HCT116 (cell line): Measurements from ENCODE around the gene TUBB6. TPM values are rescaled to one million over a fixed set of nuclear protein-coding genes. Genes with fewer than 3 reads are reported as not detected.

ENCODE experiments used
- ATAC-seq: fragments of 200-7000 bp; cut with Tn5 transposase; 2 replicates; pipeline ENCODE4 v1.9.1; 2020; ENCODE audit warnings: mild to moderate bottlenecking, moderate library complexity
- BruUV-seq: library from RNA; stranded (reverse); fragments of 400-500 nt; replicated peaks from 2 replicates; lab custom pipeline; 2021; lab: Mats Ljungman, UMichigan
- CTCF ChIA-PET: fragments of 300-600 bp; sonication (Branson Sonifier 250); formaldehyde crosslinking; loops from one replicate; lab custom pipeline; 2021; ENCODE audit warnings: antibody characterized with exemption; lab: Charles Lee
- POLR2A ChIA-PET: fragments of 300-600, 350-600 bp; sonication (Branson Sonifier 250); formaldehyde crosslinking; loops from one replicate; lab custom pipeline; 2021; ENCODE audit warnings: antibody characterized with exemption; lab: Charles Lee
- RAD21 ChIA-PET, 2 experiments: fragments of 300-600 bp; sonication (Branson Sonifier 250); formaldehyde crosslinking; loops; one replicate each; lab custom pipeline; 2023; ENCODE audit warnings: low total read pairs in 2 of 2; ENCODE audit not compliant: uncharacterized antibody in 2 of 2, unreplicated experiment in 2 of 2, low non-redundant PET in 1 of 2; lab: Charles Lee
- DNase-seq: peaks from one replicate; pipeline ENCODE4 v3.0.0-alpha.2; 2010; ENCODE audit warnings: low read depth, low spot score
- H2AFZ ChIP-seq: fragments of 200-600 bp; shearing (Covaris generic), sonication (generic); 2 replicates; pipeline ENCODE4 v1.6.1; 2017; ENCODE audit warnings: low read depth, mixed run types, mixed read lengths, antibody characterized with exemption, low read length; ENCODE audit not compliant: poor library complexity, severe bottlenecking
- H3K27ac ChIP-seq: 2 replicates; pipeline ENCODE4 v1.5.1; 2012; ENCODE audit warnings: low read depth, low read length
- H3K27me3 ChIP-seq: fragments of 200-600 bp; sonication (generic); 2 replicates; pipeline ENCODE4 v1.6.1; 2016; ENCODE audit warnings: mixed run types, low read length, mixed read lengths; ENCODE audit not compliant: insufficient read depth
- H3K36me3 ChIP-seq, 2 experiments: fragments of 200-500 bp in 1 of 2; fragments of 200-600 bp in 1 of 2; sonication (Bioruptor generic) in 1 of 2; sonication (generic) in 1 of 2; 2 replicates each; pipeline versions ENCODE4 v1.5.1 to v1.6.1; 2014 to 2016; ENCODE audit warnings: low read length in 2 of 2, inconsistent platforms in 1 of 2, mixed read lengths in 1 of 2, mixed run types in 1 of 2; ENCODE audit not compliant: insufficient read depth in 2 of 2, control insufficient read depth in 1 of 2
- H3K4me1 ChIP-seq, 2 experiments: fragments of 200-600 bp in 1 of 2; sonication (generic) in 1 of 2; 2 replicates each; pipeline versions ENCODE4 v1.5.1 to v1.6.1; 2012 to 2017; ENCODE audit warnings: low read length in 2 of 2, inconsistent platforms in 1 of 2, mild to moderate bottlenecking in 1 of 2, mixed read lengths in 1 of 2, mixed run types in 1 of 2, moderate library complexity in 1 of 2; ENCODE audit not compliant: insufficient read depth in 2 of 2, control insufficient read depth in 1 of 2
- H3K4me2 ChIP-seq: fragments of 200-600 bp; sonication (generic); 2 replicates; pipeline ENCODE4 v1.6.1; 2017; ENCODE audit warnings: mixed run types, low read length, mixed read lengths
- H3K4me3 ChIP-seq, 2 experiments: fragments of 200-600 bp in 1 of 2; sonication (generic) in 1 of 2; replicated peaks in 1 of 2; 2 replicates each; pipeline ENCODE4 v1.5.1; 2011 to 2016; ENCODE audit warnings: low read length in 2 of 2, control low read depth in 1 of 2, low read depth in 1 of 2, mild to moderate bottlenecking in 1 of 2, mixed read lengths in 1 of 2, mixed run types in 1 of 2
- H3K79me2 ChIP-seq: fragments of 200-600 bp; sonication (generic); 2 replicates; pipeline ENCODE4 v1.6.1; 2017; ENCODE audit warnings: mild to moderate bottlenecking, mixed run types, low read length, moderate library complexity, mixed read lengths; ENCODE audit not compliant: insufficient read depth
- H3K9ac ChIP-seq: fragments of 200-600 bp; sonication (generic); 2 replicates; pipeline ENCODE4 v1.6.1; 2016; ENCODE audit warnings: low read length, mixed read lengths
- H3K9me2 ChIP-seq: fragments of 200-600 bp; sonication (generic), shearing (Covaris generic); 2 replicates; pipeline ENCODE4 v1.6.1; 2017; ENCODE audit warnings: mixed run types, mild to moderate bottlenecking, moderate library complexity; ENCODE audit not compliant: insufficient read depth
- H3K9me3 ChIP-seq, 2 experiments: fragments of 200-500 bp in 1 of 2; fragments of 200-600 bp in 1 of 2; sonication (Bioruptor generic) in 1 of 2; sonication (generic) in 1 of 2; 2 replicates each; pipeline ENCODE4 v1.6.1; 2014 to 2017; ENCODE audit warnings: low read length in 2 of 2, mixed read lengths in 2 of 2, inconsistent platforms in 1 of 2, low read depth in 1 of 2, mild to moderate bottlenecking in 1 of 2, mixed run types in 1 of 2, moderate library complexity in 1 of 2; ENCODE audit not compliant: control insufficient read depth in 1 of 2, insufficient read depth in 1 of 2
- H4K20me1 ChIP-seq: fragments of 200-600 bp; sonication (generic), shearing (Covaris generic); 2 replicates; pipeline ENCODE4 v1.6.1; 2017; ENCODE audit warnings: mixed run types, mild to moderate bottlenecking, moderate library complexity; ENCODE audit not compliant: insufficient read depth
- CEBPB ChIP-seq: IDR thresholded peaks from 2 replicates; pipeline ENCODE4 v1.6.1; 2012; ENCODE audit warnings: low read depth
- ELF1 ChIP-seq: IDR thresholded peaks from 2 replicates; pipeline ENCODE4 v1.6.1; 2012; ENCODE audit warnings: low read depth, borderline replicate concordance
- EZH2phosphoT487 ChIP-seq: fragments of 200-600 bp; IDR thresholded peaks from 2 replicates; pipeline ENCODE4 v1.6.1; 2018; ENCODE audit warnings: antibody characterized with exemption, borderline replicate concordance
- FOSL1 ChIP-seq: IDR thresholded peaks from 2 replicates; pipeline ENCODE4 v1.6.1; 2012; ENCODE audit warnings: low read depth
- POLR2A ChIP-seq: IDR thresholded peaks from 2 replicates; pipeline ENCODE4 v1.7.0; 2011; ENCODE audit warnings: borderline replicate concordance; ENCODE audit not compliant: insufficient read depth, insufficient read length; ENCODE audit errors: extremely low read depth
- POLR2AphosphoS5 ChIP-seq: IDR thresholded peaks from 2 replicates; pipeline ENCODE4 v1.6.1; 2011; ENCODE audit warnings: mild to moderate bottlenecking, low read depth, low read length, moderate library complexity
- RAD21 ChIP-seq: IDR thresholded peaks from 2 replicates; pipeline ENCODE4 v1.6.1; 2012; ENCODE audit warnings: low read depth, mild to moderate bottlenecking
- TCF7L2 ChIP-seq: IDR thresholded peaks from 2 replicates; pipeline ENCODE4 v1.7.0; 2011; ENCODE audit warnings: borderline replicate concordance, inconsistent platforms; ENCODE audit not compliant: insufficient read depth, insufficient read length; ENCODE audit errors: extremely low read depth
- YY1 ChIP-seq: IDR thresholded peaks from 2 replicates; pipeline ENCODE4 v1.6.1; 2011; ENCODE audit warnings: low read length, low read depth, moderate library complexity, mild to moderate bottlenecking; ENCODE audit not compliant: insufficient replicate concordance; ENCODE audit errors: extremely low read depth
- ZBTB33 ChIP-seq: IDR thresholded peaks from 2 replicates; pipeline ENCODE4 v1.6.1; 2011; ENCODE audit warnings: mild to moderate bottlenecking, low read length, moderate library complexity; ENCODE audit not compliant: insufficient replicate concordance; ENCODE audit errors: extremely low read depth
- ZFX ChIP-seq: fragments of 450-650 bp; IDR thresholded peaks from 2 replicates; pipeline ENCODE4 v1.6.1; 2017
- ZNF274 ChIP-seq: fragments of 200-500 bp; sonication (Bioruptor generic); IDR thresholded peaks from 2 replicates; pipeline ENCODE4 v1.6.1; 2014; ENCODE audit warnings: mild to moderate bottlenecking, low read depth, low read length, inconsistent platforms
- intact Hi-C: fragments of 100-400 bp; cut with micrococcal nuclease; formaldehyde crosslinking; loops from 2 replicates; pipeline ENCODE4 v1.10.0; 2022
- total RNA-seq: library from RNA; stranded (reverse); gene quantifications from one replicate; pipeline ENCODE4 v1.2.1, GENCODE V29; 2021; ENCODE audit not compliant: unreplicated experiment
- TF ChIP-seq, protein P1 (sequence below): IDR thresholded peaks from 2 replicates; pipeline ENCODE4 v1.6.1; 2012

The TUBB6 gene
- total RNA-seq, 1 experiment from 2014 or later, result 87.4 TPM

DNA sequence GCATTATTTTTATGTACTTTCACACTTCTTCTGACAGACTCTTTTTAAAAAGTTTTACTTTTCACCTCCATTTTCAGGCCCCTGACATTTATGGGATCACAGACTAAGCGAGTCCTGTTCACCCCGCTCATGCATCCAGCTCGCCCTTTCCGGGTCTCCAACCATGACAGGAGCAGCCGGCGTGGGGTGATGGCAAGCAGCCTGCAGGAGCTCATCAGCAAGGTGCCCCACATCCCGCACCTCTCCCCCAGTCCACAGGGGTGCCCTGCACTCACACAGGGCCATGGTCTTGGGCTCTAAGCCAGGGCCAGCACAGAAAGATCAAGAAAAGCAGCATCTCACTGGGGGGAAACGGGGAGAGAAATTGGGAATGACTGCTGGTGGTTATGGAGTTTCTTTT is 45.3 kb upstream of the TUBB6 start:
- no TSS peak for BruUV-seq
- RAD21 ChIA-PET, result no interaction called here
- H3K9me2 ChIP-seq, result no peaks in the 10 kb centered on the region
- TF ChIP-seq ZNF274 (no peak), ZFX (no peak), POLR2AphosphoS5 (no peak), CEBPB (no peak), ZBTB33 (no peak)
- H3K4me2 ChIP-seq, result no peak overlapping the region
- no peaks in the 10 kb centered on the region for H3K4me1 ChIP-seq
- no peak overlapping the region for H3K27ac ChIP-seq
- H3K36me3 ChIP-seq, result no peaks in the 10 kb centered on the region
- POLR2A ChIA-PET, result no interaction called here
- H3K79me2 ChIP-seq, result no peaks in the 10 kb centered on the region
- DNase-seq, result no peak
- H3K9ac ChIP-seq, result no peak overlapping the region
- CTCF ChIA-PET, result interaction anchor here (3.5 kb wide), 1 partner anchor 9 kb away, joined by 13 read pairs; no protein-coding TSS in a partner anchor
- H3K4me3 ChIP-seq, result no peak overlapping the region
- no peak for ATAC-seq
- no peaks in the 10 kb centered on the region for H3K27me3 ChIP-seq
- no peak overlapping the region for H2AFZ ChIP-seq
- no peaks in the 10 kb centered on the region for H3K9me3 ChIP-seq
- intact Hi-C loops, result no loop called here
- H4K20me1 ChIP-seq, result no peaks in the 10 kb centered on the region

DNA sequence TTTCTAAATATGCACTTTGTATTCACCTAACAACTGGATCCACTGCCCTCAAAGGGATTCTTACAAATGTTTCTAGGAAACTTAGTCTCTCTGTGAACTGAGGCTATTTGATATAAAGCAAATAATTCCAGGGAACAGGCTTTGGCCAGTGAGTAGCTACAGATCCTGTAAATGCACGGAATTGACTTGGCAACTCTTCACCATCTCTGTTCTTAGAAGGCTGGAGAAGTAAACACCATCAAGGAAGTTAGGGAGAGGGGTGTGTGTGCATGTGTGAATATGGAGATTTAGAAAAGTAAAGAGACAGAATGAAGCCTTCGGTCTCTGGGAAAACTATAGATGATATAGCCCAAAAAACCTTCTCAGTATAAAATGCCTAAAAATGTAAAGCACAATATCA is 43.2 kb upstream of the TUBB6 start:
- ChIA-PET POLR2A (no interaction called here), RAD21 (no interaction called here), CTCF (interaction anchor here (0.8 kb wide), 1 partner anchor 13 kb away, joined by 3 read pairs; no protein-coding TSS in a partner anchor)
- no peaks in the 10 kb centered on the region for H3K27me3 ChIP-seq
- no peak overlapping the region for H3K9ac ChIP-seq
- no peak overlapping the region for H3K4me3 ChIP-seq
- no TSS peak for BruUV-seq
- no peaks in the 10 kb centered on the region for H3K79me2 ChIP-seq
- H3K4me2 ChIP-seq, result no peak overlapping the region
- H3K9me2 ChIP-seq, result no peaks in the 10 kb centered on the region
- no peaks in the 10 kb centered on the region for H3K9me3 ChIP-seq
- H2AFZ ChIP-seq, result no peak overlapping the region
- no peak for DNase-seq
- TF ChIP-seq POLR2A (no peak), POLR2AphosphoS5 (no peak), ZNF274 (no peak), ELF1 (no peak), TCF7L2 (no peak), YY1 (no peak), RAD21 (no peak), FOSL1 (no peak), ZFX (no peak), EZH2phosphoT487 (no peak)
- TF ChIP-seq, protein P1, sequence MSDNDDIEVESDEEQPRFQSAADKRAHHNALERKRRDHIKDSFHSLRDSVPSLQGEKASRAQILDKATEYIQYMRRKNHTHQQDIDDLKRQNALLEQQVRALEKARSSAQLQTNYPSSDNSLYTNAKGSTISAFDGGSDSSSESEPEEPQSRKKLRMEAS, result no peak
- H4K20me1 ChIP-seq, result no peaks in the 10 kb centered on the region
- ATAC-seq, result no peak
- intact Hi-C loops, result no loop called here
- no peak overlapping the region for H3K27ac ChIP-seq
- H3K36me3 ChIP-seq, result no peaks in the 10 kb centered on the region
- H3K4me1 ChIP-seq, result no peaks in the 10 kb centered on the region
